HG02970 (cell line): ENCODE data around the gene SIL1.
"Not testable (repeated sequence)": the region's sequence is repeated elsewhere in the genome, so short reads cannot be mapped to it uniquely, and the experiment has no call there.

Source experiments
- ATAC-seq: cut with Tn5 transposase; IDR thresholded peaks from one replicate; pipeline ENCODE4 v1.9.1; 2021; ENCODE audit warnings: mild to moderate bottlenecking, moderate library complexity, moderate number of reproducible peaks; ENCODE audit not compliant: unreplicated experiment, low FRiP score

Gene SIL1

DNA sequence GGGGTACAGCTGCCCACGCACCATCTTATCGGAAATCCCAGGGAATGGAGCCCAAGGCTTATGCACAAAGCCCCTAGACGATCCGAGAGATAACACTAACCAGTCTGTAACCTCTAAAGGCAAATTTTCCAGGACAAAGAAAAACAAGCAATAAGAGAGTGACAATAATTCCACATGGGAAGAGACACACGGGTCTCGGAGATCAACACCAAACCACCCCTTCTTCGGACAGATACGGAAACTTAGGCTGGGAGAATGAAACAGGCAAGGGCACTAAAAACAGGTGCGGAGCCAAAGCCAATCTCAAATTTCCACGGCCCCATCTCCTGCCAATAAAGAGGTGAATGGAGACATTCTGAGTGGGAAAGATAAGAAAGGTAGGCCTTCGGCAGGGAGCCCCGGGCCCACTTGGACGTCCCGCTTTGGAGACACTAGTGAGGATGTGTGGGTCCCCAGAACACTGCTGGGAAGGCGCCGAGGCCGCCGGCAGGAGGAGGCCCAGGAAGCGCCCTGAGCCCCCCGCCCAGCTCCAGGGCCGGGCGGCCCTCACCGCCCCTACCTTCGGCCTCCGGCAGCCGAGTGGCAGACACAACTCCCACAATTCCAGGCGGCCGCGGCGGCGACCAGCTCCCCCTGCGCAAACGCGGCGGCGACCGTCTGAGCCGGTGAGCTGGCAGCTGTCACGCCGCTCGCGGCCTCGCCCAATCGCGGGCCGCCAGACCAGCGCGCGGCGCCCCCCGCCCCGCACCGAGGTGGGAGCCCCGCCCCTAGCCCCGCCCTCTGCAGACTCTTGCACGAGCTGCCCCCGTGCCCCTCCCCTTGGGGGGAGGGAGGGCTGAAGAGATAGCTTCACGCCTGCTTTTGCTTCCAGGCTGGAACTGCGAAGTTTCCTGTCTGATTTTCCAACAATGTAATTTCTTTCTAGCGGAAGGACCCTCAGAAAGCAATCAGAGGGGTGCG is at the start of gene SIL1:
TSS of gene SIL1 (minus strand) at position 659 of the 960 bp plus-strand sequence. CDS start 70,525 bp downstream, outside the sequence.
- peak; percentile 95 for ATAC-seq

DNA sequence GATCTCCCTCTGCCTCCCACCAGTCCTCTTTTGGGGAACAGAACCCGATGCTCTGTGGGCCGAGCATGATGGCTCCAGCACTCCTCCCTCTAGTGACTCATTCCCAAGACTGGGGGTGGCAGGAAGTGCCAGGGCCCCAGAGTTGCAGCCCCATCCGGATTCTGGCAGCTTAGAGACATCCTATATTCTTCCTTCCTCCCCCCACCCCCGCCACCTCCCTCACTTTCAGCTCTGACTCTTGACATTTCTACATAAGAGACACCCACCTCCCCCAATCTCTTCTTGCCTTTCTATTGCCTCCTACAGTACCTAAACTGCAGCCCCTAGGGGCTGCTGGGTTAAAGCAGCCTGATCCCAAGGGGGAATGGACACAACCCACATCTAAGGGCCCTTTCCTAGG is 48.2 kb upstream of the SIL1 start:
- ATAC-seq = no peak

DNA sequence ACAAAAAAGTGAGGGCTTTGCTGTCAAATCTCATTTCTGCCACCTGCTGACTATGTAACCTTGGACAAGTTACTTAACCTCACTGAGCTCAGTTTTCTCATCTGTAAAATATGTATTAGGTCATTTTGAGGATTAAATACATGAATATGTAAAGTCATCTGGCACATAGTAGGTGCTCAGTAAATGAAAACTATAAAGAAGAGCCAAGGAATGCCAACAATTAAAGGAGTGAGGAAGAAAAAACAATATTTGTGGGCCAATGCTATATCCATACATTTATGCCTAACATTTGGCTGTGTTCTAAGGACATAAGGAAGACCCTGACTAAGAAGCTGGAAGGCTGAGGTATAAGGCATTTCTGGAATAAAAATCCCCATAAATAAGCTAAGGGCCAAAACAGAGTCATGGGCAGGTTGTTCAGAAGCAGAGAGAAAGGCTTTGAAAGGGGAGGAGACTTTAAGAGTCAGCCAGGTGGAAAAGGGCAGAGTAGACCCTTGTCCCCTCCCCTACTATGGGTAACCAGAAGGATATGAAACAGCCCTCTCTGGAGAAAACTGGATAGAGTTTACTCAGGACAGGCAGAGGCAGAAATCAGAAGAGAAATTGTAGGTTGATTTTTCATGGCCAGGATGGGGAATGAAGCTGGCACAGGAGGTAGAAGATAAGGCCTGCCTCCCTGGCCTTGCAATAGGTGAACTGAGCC is 47.6 kb upstream of the SIL1 start:
- no peak for ATAC-seq

DNA sequence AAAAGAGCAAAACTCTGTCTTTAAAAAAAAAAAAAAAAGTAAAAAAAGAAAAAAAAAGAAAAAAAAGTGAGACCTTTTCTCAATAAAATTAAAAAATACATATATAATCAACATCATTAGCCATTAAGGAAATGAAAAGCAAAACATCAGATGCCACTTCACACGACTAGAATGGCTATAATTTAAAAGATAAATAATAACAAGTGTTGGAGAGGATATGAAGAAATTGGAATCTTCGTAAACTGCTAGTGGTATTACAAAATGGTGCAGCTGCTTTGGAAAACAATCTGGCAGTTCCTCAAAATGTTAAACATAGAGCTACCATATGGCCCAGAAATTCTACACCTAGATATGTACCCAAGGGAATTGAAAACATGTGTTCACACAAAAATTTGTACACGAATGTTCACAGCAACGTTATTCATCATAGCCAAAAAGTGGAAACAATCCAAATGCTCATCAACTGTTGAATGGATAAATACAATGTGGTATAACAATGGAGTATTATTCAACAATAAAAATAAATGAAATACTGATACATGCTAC is 45.3 kb upstream of the SIL1 start:
- ATAC-seq = no peak

DNA sequence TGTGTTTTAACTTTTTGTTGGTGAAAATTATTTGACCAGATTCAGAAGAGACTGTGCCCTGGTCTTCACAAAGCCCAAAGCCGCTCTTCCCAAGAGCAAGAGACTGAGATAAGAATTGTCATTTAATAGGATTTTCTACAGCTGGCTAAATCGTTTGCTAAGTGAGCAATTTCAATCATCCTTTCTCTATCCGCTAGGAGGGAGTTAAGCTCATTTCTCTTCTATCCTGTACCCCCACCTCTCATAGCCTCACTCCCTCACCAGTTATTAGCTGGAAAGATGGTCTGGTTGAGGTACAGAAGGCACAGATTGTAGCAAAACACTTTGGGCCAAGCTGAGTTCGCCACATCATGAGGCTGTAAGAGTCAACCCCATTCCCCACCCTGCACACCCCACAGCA is 43.0 kb upstream of the SIL1 start:
- ATAC-seq = no peak

DNA sequence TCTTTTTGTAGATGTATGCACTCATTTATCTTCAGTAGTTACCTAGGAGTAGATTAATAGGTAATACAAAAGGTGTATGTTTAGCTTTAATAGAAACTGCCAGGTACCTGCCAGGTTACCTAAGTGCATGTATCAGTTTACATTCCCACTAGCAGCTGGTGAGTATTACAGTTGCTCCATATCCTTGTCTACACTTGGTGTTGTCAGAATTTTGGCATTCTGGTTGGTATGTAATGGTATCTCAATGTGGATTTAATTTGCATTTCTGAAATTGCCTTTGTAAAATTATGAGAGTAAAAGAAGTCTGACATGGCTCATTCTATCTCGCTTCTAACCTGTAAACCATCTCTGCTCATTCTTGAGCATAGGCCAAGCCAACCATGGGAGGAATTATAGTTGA is 38.3 kb upstream of the SIL1 start:
- ATAC-seq = no peak

DNA sequence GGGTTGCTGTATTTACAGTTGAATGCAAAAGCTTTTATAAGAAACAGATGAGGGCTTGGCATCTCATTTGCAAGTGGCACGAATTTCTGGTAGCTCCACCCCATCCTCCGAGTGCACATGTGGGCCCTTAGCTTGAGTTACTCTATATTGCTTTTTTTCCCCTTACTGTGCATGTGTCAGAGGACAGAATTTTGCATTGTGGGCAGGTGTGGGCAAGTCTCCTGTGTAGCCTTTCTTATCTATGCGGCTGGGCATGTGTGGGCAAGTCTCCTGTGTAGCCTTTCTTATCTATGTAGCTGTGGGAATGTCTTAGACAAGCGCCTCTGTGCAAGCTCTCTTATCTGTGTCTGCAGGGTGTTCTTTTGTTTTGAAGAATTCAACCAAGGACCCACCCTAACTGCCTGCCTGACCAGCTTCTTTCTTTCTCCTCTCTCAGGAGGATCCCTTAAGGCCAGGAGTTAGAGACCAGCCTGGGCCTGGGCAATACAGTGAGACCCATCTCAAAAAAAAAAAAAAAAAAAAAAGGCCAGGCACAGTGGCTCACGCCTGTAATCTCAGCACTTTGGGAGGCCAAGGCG is 34.1 kb upstream of the SIL1 start:
- no peak for ATAC-seq

DNA sequence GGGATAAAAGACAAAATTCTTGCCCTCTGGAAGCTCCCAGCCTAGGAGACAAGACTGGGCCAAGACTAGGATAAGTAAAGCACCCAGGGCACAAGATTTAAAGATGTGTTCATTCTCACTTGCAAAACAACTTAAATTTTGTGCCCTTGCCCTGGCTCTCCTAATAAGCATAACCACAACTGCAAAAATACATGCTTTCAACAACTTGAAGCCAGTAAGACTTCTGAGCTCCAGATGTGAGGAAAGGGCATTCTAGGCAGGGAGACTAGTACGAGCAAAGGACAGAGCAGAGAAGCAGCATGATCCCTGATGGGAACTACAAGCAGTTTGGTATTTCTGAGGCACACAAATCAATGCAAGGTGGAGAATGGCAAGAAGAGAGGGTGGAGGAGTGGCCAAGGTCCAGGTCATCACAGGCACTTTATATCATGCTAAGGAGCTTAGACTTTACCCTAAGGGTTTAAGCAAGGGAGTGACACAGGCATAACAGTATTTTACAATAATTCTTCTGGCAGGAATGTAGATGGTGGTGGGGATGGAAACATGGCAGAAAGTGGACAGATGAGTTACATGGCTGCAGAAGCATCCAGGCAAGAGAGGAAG is 30.1 kb upstream of the SIL1 start:
- ATAC-seq = no peak

DNA sequence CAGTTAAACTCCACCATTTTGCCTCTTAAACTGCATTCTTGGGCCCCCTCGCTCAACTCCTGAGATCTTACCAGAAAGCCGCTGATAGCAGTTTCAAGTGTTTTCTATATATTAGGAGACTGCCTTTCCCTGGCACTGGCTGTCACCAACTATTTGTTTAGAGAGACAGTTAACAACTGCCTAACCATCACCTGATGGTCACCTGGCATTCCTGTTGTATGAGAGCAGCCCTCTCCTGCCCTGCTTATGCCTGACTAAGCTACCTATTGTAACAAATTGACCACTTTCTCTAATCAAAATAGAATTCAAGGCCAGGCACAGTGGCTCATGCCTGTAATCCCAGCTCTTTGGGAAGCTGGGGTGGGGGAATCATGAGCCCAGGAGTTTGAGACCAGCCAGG is 28.0 kb upstream of the SIL1 start:
- ATAC-seq = no peak

DNA sequence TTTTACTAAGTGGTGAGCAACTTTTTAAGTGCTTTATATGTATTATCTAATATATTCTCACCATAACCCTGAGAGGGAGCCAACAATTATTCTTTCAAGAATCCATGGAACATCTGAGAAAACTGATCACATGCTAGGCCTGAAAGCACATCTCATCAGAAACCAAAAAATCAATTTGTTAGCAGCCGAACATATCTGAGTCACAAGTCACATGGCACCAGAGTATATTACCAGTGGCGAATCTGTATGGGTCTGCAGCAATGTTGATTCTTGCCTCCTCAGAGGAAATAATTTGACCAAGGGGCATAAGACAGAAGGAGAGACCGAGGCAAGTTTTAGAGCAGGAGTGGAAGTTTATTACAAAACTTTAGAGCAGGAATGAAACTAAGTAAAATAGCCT is 25.3 kb upstream of the SIL1 start:
- ATAC-seq = no peak

DNA sequence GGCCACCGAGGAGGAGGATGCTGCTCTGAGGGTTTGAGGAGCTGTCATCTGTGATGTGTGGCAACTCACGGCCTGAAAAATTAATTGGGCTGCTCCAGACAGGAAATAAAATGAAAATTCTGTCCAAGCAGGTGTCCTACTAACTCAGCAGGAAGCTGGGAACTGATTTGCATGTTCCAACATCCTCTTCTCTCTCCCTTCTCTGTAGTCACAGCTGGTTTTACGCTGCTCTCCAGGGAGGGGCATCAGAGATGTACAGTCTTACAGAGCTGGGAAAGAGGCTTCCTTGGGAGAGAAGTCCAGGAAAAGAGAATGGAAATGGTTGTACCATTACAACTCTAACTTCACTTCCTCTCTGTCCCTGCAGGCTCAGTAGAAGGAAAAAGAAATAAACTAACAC is 24.2 kb upstream of the SIL1 start:
- ATAC-seq = no peak

DNA sequence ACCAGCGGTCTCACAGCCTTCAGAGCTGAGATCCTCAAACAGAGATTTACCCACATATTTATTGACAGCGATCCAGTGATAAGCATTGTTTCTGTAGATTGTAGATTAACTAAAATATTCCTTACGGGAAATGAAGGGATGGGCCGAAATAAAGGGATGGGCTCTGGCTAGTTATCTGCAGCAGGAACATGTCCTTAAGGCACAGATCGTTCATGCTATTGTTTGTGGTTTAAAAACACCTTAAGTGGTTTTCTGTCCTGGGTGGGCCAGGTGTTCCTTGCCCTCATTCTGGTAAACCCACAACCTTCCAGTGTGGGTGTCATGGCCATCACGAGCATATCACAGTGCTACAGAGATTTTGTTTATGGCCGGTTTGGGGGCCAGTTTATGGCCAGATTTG is 19.9 kb upstream of the SIL1 start:
- ATAC-seq = not testable (repeated sequence)

DNA sequence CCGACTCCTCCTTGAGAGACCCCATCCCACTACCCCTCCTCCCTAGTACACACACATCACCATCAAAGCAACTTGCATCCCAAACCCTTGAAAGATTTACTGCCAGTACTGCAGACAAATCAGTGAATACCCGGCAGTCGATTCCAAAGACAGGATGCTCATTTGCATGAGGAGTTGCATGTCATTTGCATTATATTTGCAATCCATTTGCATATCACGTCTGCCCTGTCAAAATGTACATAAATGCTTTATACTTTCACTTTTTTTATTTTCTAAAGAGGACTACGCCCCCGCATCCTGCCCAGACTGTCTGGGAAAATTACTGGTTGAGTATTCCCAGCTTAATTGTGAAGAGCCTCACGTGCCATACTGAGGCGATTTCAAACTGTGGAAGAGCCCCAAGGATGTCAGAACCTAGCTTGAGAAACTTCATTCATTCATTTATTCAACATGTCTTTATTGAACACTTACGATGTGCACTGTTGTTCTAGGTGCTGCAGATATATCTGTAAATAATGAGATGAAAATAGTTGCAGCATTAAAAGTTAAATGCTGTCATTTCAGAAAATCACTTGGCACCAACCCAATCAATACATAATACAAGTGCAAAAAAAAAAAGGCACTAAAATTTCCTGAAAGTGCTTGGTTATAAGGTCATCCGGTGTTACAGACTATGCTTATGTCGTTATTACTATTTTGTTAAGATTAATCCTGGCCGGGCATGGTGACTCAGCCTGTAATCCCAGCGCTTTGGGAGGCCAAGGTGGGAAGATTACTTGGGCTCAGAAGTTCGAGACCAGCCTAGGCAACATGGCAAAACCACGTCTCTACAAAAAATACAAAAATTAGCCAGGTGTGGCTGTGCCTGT is 17.2 kb upstream of the SIL1 start:
- no peak for ATAC-seq

DNA sequence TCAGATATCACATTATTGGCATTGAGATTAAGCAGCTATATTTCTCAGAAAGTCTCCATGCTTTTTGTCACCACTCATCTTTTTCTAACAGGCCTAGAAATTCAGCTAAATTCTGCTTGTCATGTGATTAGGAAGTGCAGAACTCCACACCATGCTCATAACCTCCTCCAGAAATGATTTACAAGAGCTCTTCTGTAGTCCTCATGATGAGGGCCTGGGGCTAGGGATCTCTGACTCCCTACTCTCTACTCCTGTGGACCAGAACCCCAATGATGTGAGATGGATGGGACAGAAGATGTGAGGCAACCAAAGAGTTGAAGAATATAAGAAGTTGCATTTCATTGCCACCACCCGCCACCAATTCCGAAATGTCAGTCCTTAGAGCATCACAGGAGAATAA is 16.5 kb upstream of the SIL1 start:
- no peak for ATAC-seq

DNA sequence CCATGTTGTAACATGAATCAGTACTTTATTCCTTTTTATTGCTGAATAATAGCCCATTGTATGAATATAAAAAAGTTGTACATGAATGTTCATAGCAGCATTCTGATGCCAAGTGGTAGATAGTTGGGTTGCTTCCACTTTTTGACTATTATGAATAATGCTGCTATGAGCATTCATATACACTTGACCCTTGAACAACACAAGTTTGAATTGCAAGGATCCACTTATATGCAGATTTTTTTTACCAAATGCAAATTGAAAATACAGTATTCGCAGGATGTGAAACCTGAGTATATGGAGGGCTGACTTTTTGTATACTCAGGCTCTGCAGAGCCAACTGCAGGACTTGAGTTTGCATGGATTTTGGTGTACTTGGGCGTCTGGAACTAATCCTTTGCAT is 14.7 kb upstream of the SIL1 start:
- no peak for ATAC-seq

DNA sequence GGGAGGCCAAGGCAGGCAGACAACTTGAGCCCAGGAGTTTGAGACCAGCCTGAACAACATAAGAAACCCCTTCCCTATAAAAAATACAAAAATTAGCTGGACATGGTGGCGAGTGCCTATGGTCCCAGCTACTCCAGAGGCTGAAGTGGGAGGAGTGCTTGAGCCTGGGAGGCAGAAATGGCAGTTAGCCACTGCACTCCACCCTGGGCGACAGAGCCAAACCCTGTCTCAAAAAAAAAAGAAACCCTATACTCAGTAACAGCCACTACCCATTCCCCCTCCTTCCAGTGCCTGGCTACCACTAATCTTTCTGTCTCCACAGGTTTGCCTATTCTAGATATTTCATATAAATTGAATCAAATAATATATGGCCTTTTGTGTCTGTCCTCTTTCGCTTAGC is 14.3 kb upstream of the SIL1 start:
- no peak for ATAC-seq

DNA sequence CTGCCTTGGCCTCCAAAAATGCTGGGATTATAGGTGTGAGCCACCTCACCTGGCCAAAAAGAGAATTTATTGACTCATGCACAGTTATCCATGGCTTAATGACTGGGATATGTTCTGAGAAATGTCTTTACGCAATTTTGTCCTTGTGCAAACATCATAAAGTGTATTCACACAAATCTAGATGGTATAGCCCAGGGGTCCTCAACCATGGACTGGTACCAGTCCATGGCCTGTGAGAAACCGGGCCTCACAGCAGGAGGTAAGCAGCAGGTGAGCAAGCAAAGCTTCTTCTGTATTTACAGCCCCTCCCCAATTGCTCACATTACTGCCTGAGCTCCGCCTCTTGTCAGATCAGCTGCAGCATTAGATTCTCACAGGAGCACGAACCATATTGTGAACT is 12.4 kb upstream of the SIL1 start:
- ATAC-seq = no peak

DNA sequence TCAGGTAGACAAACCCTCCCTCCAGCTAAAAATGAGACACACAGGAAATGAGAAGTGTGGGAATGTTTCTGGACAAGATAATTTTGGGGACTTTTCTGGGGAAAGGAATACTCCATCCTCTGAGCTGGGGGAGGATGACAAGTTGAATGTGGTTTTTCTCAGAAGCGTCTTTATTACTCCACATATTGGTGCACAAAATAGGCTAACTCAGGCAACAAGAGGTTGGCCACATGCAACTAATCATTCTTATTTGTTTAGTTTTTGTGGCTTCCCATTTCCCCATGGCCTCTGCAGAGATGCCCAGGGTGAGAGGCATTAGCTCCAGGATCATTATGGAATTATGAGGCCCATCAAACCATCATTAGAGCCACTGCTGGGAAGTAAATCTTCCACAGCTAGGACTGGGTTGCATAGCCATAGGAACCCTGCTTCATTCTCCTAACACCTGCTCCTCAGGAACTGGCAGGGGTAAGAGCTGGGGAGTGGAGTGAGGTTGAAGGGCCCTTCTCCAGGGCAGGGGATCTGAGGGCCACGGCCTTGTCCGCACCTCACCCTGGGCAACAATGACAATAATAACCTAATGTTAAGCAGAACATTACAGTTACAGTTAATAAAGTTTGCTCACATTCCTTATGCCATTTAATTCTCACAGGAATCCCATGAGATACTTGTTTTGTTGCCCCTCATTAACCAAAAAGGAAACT is 9.3 kb upstream of the SIL1 start:
- ATAC-seq = no peak

DNA sequence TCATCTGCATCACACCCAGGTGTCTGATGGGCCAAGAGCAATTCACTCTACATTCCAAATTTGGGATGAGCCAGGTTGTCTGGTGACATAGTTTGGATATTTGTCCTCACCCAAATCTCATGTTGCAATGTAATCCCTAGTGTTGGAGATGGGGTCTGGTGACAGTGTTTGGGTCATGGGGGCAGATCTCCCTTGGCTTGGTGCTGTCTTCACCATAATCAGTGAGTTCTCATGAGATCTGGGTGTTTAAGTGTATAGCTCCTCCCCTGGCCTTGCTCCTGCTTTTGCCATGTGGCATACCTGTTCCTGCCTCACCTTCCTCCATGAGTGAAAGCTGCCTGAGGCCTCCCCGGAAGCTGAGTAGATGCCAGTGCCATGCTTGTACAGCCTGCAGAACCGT is 7.4 kb upstream of the SIL1 start:
- no peak for ATAC-seq
